Measurements from ENCODE around the gene KDM1B. TPM values are rescaled to one million over a fixed set of nuclear protein-coding genes. Genes with fewer than 3 reads are reported as not detected.

KDM1B gene
- total RNA-seq, 1 experiment from 2014 or later, result 13.5 TPM

DNA sequence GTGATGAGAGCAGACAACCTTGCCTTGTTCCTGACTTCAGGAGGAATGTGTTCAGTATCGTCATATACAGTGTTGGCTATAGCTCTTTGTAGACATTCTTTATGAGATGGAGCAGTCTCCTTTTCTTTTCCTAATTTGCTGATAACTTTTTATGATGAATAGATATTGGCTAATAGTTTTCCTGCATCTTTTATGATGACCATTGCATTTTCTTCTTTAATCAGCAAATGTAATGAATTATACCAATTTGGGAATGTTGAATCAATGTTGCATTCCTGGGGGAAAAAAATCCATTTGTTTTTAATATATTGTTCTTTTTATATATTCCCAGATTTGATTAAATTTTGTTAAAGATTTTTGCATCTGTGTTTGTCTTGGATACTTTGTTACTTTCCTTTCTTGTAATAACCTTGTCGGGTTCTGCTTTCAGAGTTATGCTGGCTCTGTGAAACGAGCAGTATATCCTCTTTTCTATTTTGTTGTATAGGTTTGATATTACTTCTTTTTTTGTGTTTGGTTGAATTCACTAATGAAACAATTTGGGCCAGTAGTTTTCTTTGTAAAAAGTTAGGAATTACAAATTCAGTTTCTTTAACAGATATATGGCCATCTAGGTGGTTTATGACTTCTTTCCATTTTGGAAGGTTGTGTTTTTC lies 23.9 kb downstream of the KDM1B start:
- no peak overlapping the region for H3K27ac Mint-ChIP-seq (ENCODE audit: unreplicated experiment)
- DNase-seq, result no peak
- TF ChIP-seq, protein P1, sequence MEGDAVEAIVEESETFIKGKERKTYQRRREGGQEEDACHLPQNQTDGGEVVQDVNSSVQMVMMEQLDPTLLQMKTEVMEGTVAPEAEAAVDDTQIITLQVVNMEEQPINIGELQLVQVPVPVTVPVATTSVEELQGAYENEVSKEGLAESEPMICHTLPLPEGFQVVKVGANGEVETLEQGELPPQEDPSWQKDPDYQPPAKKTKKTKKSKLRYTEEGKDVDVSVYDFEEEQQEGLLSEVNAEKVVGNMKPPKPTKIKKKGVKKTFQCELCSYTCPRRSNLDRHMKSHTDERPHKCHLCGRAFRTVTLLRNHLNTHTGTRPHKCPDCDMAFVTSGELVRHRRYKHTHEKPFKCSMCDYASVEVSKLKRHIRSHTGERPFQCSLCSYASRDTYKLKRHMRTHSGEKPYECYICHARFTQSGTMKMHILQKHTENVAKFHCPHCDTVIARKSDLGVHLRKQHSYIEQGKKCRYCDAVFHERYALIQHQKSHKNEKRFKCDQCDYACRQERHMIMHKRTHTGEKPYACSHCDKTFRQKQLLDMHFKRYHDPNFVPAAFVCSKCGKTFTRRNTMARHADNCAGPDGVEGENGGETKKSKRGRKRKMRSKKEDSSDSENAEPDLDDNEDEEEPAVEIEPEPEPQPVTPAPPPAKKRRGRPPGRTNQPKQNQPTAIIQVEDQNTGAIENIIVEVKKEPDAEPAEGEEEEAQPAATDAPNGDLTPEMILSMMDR (IDR thresholded peaks at IDR 0.05; ENCODE audit: unreplicated experiment), result no peak
- intact Hi-C loops (cut with micrococcal nuclease; ENCODE audit: unreplicated experiment), result no loop called here
- no peaks in the 10 kb centered on the region for H3K4me1 Mint-ChIP-seq (ENCODE audit: low read depth, unreplicated experiment)
- H3K9me3 Mint-ChIP-seq (ENCODE audit: low read depth, unreplicated experiment), result no peaks in the 10 kb centered on the region
- no peaks in the 10 kb centered on the region for H3K27me3 Mint-ChIP-seq (ENCODE audit: unreplicated experiment)
- H3K4me3 Mint-ChIP-seq (ENCODE audit: low read depth, unreplicated experiment), result no peak overlapping the region
- no TSS peak for BruUV-seq (replicated peaks)
- no peaks in the 10 kb centered on the region for H3K36me3 Mint-ChIP-seq (ENCODE audit: insufficient read depth, unreplicated experiment)
- CTCF ChIA-PET, result no interaction called here

DNA sequence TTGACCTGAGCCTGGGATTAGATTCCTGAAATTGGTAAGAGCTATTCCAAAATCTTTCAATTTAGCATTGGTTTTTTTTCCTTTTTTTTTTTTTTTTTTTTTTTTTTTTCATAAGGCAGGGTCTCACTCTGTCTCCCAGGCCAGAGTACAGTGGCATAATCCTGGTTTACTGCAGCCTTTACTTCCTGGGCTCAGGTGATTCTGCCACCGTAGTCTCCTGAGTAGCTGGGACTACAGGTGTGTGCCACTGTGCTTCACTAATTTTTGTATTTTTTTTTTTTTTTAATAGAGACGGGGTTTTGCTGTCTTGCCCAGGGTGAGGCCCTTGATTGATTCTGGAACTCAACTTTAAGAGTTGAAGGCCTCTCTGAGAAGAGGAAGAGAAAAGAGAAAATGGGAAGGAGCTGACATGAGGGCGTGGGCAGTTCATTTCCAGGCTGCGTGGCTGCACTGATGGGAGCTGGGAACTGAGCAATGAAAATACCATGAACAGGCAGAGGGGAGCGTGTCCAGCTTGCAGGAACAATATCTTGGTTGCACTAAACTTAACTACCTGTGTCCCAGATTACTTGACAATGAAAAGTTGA lies 24.6 kb downstream of the KDM1B start:
- Mint-ChIP-seq H3K27ac (ENCODE audit: unreplicated experiment) (no peak overlapping the region), H3K9me3 (ENCODE audit: low read depth, unreplicated experiment) (no peaks in the 10 kb centered on the region), H3K4me1 (ENCODE audit: low read depth, unreplicated experiment) (no peaks in the 10 kb centered on the region), H3K36me3 (ENCODE audit: insufficient read depth, unreplicated experiment) (no peaks in the 10 kb centered on the region), H3K27me3 (ENCODE audit: unreplicated experiment) (no peaks in the 10 kb centered on the region), H3K4me3 (ENCODE audit: low read depth, unreplicated experiment) (no peak overlapping the region)
- intact Hi-C loops (cut with micrococcal nuclease; ENCODE audit: unreplicated experiment), result no loop called here
- TF ChIP-seq, protein P1 (IDR thresholded peaks at IDR 0.05; ENCODE audit: unreplicated experiment), result no peak
- DNase-seq, result no peak
- BruUV-seq (replicated peaks), result no TSS peak
- CTCF ChIA-PET, result no interaction called here

DNA sequence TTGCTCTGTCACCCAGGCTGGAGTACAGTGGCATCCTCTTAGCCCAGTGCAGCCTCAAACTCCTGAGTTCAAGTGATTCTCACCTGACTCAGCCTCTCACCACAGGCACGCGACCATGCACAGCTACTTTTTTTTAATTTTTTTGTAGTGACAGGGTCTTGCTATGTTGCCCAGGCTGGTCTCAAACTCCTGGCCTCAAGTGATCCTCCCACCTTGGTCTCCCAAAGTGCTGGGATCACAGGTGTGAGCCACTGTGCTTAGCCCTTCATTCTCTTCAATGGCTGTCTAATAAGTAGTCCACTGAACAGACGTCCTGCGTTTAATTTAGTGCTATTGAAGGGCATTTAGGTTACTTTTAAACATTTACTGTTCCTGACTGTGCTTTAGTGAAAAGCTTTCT lies 27.3 kb downstream of the KDM1B start:
- H3K27me3 Mint-ChIP-seq (ENCODE audit: unreplicated experiment), result no peaks in the 10 kb centered on the region
- no peaks in the 10 kb centered on the region for H3K36me3 Mint-ChIP-seq (ENCODE audit: insufficient read depth, unreplicated experiment)
- intact Hi-C loops (cut with micrococcal nuclease; ENCODE audit: unreplicated experiment), result no loop called here
- H3K4me1 Mint-ChIP-seq (ENCODE audit: low read depth, unreplicated experiment), result no peaks in the 10 kb centered on the region
- H3K27ac Mint-ChIP-seq (ENCODE audit: unreplicated experiment), result no peak overlapping the region
- CTCF ChIA-PET, result no interaction called here
- no peak for DNase-seq
- H3K9me3 Mint-ChIP-seq (ENCODE audit: low read depth, unreplicated experiment), result no peaks in the 10 kb centered on the region
- BruUV-seq (replicated peaks), result no TSS peak
- no peak overlapping the region for H3K4me3 Mint-ChIP-seq (ENCODE audit: low read depth, unreplicated experiment)
- TF ChIP-seq, protein P1 (IDR thresholded peaks at IDR 0.05; ENCODE audit: unreplicated experiment), result no peak

DNA sequence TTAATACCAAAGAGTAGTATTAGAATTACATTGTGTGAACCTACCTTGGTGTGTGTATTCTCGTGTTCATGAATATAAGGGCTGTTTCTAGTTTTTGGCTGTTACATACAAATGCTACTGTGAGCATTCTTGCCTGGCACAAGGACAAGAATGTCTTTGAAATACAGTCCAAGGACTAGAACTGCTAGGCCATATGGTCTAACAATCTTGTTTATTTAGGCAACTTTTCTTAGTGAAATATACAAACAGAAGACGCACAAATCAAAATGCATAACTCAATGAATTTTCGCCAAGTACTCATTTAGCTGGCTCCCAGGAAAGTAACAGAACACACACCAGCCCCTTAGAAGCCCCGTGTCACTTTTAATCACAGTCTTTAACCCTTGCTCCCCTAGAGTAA lies 28.5 kb downstream of the KDM1B start:
- Mint-ChIP-seq H3K9me3 (ENCODE audit: low read depth, unreplicated experiment) (no peaks in the 10 kb centered on the region), H3K27ac (ENCODE audit: unreplicated experiment) (no peak overlapping the region), H3K4me3 (ENCODE audit: low read depth, unreplicated experiment) (no peak overlapping the region), H3K4me1 (ENCODE audit: low read depth, unreplicated experiment) (no peaks in the 10 kb centered on the region), H3K36me3 (ENCODE audit: insufficient read depth, unreplicated experiment) (no peaks in the 10 kb centered on the region), H3K27me3 (ENCODE audit: unreplicated experiment) (no peaks in the 10 kb centered on the region)
- BruUV-seq (replicated peaks), result no TSS peak
- no peak for DNase-seq
- intact Hi-C loops (cut with micrococcal nuclease; ENCODE audit: unreplicated experiment), result no loop called here
- TF ChIP-seq, protein P1 (IDR thresholded peaks at IDR 0.05; ENCODE audit: unreplicated experiment), result no peak
- CTCF ChIA-PET, result no interaction called here

Measured in Calu3 (cell line).